Kasumi-1 (cell line): ENCODE measurements around the gene AGR2.
A peak's percentile ranks its signal among the peaks of the same experiment; 100 is the strongest.

Source experiments
- DNase-seq, 2 experiments: peaks; one replicate each; lab custom pipeline; 2025; lab: John Stamatoyannopoulos, UW

Gene AGR2

DNA sequence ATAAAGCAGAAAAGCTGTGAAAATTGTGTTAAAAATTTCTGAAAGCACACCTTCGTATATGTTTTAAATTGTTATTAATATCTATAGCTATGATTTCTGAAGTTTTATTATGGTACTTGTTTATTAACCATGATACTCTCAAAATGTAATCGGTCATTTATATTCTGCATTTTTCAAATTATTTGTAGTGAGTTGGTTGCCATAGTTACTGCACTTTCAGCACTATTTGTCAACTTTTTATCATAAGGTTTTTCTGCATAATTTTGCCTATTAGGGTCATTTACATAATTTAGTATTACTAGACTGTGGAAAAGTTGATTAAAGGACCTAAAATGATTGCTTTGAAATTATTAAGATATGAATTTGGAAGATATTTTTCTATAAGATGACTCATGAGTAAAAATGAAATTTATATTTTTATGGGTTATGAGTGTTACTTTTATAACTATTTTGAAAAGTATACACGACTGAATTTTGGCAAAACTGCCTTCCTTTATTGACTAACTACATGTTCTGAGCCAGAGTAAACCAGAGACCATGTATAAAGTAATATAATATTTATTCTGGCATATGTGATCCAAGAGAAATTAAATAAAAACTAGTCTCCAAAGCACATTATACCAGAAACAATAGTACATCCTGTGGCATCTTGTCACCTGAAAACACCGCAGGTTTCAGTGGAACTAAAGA, 7.9 kb upstream of the AGR2 start:
- no peak for DNase-seq

DNA sequence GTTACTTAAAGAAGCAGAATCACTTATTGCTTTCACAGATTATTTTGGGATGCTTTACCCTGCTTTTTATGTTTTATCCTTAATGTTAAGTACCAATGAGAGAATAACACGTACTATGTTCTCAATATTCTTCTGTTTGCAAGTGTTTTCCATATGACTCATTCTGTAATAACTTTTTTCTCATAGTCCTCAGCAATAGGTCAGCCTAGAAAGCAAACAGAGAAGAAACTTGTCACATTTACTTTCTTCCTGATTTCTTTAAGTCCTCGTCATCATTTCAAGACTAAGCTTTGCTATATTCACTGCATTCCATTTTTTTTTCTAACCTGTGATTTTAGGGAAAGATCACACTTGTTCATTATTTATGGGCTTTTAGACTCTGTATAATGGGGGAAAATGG, 6.8 kb upstream of the AGR2 start:
- no peak for DNase-seq

DNA sequence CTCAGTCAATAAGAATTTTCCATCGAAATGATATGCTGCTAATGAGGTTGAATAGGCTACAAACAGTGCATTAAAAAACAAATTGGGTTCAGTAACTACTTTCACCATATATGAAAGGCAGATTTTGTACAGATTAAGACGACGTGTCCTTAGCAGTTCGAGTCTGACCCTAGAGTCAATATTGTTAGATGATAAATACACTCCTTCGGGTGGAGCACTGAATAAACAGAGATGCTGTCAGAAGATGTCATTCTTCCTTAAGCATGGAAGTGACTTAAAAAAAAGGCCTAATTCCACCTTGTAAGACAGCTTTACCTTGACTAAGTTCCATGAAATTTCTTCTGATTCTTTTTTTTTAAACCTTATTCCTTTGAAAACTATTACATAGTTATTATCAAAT, 5.8 kb upstream of the AGR2 start:
- DNase-seq, result no peak

DNA sequence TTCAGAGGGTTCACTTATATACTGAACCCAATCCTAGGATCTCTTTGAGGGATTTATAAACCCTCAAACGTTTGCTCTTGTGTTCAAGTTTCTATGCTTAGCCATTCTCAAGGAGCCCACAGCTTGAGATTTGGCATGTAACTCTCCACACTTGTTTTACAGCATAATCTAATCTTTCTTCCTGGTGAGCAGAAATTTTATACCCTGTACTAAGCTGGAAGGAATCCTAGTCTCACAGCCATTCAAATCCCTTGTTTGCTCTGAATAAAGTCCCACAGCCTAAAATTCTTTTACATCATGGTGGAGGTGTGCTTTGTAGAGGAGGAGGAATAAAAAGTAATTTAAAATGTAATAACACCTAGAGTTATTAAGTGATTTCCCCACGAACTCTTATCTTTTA, 5.3 kb upstream of the AGR2 start:
- DNase-seq, result no peak

DNA sequence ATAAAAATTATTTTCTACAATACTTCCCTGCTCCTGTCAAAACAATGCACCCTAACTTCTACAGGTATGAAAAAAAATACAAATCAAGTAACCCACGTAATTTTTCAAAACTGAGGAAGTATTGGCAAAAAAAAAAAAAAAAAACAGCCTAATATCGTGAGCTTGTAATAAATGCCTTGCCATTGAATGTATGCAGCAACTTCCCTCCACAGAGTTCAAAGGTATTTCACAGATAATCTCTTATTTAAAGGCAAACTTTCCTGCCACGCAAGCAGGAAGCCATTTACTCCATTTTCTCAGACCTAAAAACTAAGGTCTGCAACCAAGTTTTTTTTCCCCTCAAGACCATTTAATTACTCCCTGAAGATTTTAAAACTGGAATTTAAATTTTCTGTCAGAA, 642 bp upstream of the AGR2 start:
- DNase-seq, result no peak

DNA sequence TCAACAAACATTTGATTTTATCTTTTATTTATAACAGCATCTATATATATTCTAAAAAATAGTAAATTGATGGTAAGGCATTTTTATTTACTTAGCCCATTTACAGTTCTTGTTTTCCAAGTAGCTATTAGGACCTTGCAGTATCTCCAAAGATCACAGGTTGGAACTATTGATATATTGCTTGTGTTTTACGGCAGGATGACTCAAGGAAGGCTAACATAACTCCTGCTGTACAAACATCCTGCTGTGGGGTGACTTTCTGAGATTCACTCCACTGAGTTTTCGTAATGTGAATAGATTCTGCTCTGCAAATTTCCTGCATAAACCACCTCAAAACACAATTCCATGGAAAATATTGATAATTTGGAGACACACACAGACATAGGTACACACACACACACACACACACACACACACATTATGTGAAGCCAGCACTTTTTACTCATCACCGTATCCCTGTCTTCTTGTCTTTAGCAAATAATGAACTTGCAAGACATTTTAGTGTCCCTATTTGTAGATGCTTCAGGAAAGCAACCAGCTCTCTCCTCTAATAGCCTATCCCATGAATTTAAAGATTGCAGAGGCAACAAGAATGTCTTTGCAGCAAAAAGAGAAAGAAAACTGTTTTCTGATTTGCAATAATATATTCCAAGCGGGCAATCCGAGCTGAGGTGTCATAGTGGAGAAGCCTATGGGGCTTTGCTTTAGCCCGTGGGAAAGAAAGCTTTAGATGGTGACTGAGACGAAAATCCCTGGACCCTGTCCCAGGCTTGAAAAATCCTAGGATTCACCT, 722 bp downstream of the AGR2 start:
- no peak for DNase-seq

DNA sequence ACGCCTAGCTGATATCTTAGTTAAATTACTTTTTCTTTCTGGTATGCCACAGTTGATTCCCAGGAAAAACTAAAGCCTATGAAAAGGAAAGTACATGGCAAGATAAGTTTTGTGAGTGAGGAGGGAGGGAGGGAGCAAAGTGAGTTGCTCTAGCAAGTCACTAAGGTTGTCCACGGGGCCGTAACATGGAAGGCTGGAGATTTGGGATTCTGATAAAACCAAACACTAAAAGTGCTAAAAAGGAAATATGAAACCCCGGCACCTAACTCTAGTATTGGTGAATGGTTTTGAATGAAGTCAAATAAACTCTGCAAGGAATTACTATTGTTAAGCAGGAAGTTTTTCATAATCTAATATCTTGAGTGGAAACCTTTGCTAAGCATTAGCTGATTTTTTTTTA, 1.7 kb downstream of the AGR2 start:
- no peak for DNase-seq

DNA sequence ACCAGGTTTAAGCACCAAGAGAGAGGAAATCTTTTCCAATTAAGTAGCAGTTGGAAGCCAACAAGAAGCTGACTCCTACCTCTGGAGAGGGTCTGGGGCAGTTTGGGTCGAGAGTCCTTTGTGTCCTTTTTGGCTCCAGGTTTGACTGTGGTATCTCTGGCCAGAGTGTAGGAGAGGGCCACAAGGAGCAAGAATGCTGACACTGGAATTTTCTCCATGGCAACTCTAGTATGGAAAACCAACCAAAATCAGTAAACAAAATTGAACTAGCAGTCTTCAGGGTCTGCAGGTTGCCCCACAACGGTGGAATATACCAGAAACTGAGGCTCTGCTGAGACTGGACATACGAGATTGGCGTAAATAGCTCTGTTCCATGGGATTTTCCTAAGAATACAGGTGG, 3.2 kb downstream of the AGR2 start:
- DNase-seq, result no peak

DNA sequence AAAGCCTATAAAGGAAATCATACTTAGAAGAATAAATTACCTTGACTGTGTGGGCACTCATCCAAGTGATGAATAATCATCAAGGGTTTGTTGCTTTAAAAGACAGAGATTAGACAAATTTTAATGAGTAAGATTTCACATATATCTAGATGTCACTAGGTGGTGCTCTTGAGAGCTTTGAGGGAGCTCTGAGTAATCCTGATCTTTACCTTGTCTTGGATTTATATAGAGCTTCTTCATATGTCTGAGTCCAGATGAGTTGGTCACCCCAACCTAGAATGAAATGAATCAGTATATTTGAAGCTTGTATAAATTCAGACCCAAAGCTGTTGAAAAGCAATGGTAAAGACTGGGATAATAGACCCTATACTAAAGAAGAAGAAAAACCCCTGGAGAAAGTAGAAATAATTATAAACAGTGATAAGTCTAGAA, 3.7 kb downstream of the AGR2 start:
- DNase-seq, result peak; percentile 29 to 63

DNA sequence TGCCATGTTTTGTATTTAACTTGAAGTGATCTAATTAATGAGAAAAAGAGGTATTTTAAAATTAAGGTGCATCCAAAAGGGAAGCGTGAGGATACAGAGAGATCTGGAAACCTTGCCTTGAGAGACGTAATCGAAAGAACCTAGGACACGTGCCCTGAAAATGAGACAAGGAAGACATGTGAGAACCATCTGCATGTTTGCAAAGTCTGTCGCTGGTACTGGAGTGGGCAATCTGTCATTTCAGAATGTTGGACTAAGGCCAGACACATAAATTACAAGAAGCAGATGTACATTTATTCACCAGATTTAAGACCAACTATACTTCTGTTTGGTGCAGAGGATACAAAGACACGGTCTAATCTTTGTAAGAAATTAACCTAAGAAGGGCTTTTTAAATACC, 9.2 kb downstream of the AGR2 start:
- DNase-seq, result no peak

DNA sequence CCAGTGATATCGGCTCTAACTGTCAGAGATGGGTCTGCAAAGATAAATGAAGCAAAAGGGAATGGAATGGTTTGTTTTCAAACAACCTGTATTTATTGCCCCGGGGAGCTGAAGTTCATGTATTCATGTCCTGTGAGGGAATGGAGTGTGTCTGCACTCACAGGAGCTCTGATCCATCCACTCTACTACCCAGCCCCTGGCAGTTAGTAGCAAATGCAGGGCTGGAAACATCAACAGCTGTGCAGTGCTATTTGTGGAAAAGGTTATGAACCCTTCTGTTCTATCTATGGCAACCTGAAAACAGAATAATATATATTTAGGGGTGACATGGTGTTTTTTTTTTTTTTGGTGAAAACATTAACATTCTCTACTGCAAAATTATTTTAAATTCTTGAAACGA, 9.8 kb downstream of the AGR2 start:
- no peak for DNase-seq

DNA sequence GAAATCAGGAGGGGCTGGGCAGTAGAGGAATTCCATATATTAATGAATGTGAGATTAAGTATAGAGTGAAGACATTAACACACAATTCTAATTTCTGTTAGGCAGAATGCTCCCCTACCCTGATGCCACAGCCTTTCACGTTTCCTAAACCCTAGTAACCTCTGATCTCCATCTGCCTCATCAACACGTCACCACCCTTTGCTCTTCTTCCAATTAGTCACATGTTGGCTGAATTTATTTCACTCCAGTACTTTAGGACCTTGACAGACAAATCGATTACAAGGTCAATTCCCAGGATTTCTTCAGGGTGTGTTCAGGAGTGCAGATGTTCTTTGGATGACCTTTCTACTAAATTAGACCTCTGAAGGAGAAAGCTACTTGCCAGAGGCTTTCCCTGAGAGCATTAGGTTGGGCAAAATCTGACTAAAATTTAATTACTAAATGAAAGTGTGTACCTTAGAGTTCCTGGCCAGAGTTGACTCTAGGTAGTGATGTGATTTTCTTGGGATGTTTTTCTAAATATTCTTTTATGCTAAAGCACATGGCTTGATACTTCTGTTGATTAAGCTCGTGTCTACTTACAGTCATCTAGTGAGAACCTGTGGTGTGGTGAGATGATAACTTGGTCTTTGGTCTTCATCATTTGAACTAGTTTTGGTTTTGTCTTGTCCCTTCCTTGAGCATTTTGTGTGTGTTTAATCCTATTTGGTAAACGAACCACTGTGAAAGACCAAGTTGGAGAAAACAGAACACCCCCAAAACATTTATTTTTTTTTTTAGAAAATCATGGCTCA, 12.7 kb downstream of the AGR2 start:
- no peak for DNase-seq

DNA sequence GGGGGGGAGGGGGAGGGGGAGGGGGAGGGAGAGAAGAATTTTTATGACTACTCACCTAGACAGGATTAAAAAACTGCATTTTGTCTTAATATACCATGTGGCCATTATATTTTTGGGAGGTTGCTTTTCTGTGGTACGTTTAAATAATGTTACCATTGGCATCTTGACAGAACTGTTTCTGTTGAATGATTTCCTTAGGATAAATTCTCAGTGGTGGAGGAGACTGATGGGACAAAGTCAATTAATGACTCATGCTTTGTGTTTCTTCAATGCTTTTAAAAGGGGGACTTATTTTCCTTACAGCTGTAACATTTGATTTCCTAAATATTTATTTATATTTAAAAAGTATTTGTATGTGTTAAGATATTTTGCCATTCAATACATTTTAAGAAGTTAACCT, 13.7 kb downstream of the AGR2 start:
- DNase-seq, result no peak

DNA sequence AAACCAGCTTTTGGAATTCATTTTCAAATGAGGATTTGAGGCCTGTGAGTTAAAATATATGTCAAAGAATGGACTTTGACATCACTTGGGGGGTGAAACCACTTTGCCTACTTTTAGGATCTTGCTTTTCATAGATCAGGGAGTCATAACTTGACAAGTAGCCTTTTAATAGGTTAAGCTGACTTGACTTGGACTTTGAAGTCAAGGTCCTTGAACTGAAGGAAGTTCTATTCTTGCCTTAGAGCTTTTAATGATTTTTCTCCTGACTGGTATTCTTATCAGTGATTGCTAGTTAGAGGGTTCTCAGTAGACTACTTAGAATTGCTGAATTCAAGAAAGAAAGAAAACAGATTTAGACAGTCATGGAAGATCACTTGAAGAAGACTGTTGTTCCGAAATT, 17.7 kb downstream of the AGR2 start:
- no peak for DNase-seq

DNA sequence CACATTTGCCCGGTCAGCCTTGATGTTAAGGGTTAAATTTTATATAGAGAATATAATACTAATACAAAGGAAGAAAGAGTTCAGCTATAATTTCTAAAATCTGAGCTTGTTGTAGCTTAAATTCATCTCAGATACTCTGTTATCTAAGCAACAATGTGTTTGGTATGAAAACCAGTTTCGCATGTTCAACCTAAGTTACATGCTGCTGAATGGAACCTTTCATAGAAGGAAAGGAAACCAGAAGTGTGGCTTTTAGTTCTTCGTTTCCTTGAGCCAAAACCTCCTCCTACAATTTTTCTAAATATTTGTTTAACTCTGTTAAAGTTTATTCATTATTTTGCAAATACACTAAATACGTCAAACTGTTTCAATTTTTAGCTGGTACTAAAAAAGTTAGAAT, 18.5 kb downstream of the AGR2 start:
- DNase-seq, result no peak

DNA sequence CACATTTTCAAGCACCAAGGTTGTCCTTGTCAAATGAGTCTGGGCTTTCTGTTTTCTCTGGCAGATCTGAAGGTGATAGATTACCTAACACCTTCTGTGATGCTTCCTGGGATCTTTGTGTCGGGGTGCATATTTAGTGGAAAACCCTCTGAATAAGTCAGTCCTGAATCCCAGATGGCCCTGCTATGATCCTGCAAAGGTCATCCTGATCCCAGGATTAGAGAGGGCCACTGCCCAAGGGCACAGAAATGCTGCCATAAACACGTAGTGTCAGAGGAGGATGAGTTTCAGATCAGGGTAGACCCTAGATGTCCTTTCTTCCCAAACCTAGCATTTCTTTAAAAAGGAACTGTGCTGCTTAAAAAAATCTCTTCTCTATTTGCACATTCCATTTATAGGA, 19.0 kb downstream of the AGR2 start:
- DNase-seq, result no peak

DNA sequence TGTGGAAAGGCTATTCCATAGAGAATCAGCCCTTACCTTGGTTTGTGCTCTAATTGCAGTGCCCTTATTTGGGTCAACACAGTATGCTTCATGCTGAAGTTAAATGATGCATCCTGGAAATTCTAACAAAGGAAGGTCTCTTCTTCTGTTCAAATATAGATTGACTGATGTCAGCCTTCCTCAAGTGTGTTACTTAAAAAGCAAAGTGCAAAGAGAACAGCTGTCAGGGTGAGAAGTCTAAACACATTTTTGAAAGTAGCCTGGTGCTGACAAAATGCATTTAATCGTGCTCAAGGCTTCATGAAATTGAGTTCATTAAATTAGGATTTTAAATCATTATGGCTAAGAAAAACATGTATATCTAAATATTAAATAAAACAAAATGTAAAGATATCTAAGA, 19.5 kb downstream of the AGR2 start:
- DNase-seq, result no peak

DNA sequence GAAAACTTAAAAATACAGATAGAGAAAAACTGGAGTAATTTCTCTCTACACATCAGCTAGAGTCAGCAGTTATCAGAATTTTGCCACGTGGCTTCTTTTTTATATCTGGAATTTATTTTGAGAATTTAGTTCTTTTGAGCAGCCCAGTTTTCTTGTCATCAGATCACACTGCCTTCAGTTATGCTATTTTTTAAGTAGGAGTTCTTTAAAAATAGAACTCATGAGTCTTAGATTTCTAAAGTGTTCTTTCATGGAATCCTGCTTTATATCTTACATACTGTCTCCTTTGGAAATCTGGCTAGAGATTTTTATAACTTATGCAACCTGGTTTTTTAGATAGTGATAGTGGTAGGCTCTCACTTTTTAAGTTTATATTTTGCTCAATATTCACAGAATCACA, 24.2 kb downstream of the AGR2 start:
- DNase-seq, result no peak

DNA sequence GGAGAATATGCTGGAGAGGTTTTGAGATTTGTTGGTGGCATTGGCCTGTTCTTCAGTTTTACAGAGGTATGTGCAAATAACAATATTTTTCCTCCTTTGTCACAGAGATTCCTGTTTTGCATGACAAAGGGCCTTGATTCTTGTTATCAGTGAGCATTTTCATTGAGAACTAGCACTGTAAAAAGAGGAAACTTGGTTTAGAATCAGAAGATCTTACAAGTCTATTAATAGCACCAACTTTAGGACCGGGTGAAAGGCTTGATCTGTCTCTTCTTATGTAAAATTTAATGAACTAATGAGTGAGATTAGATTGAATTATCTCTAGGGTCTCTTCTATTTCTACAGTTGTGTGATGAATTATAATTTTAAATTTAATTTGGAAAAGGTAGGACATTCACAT, 25.7 kb downstream of the AGR2 start:
- DNase-seq, result peak in 1 of 2 experiments; percentile 1

DNA sequence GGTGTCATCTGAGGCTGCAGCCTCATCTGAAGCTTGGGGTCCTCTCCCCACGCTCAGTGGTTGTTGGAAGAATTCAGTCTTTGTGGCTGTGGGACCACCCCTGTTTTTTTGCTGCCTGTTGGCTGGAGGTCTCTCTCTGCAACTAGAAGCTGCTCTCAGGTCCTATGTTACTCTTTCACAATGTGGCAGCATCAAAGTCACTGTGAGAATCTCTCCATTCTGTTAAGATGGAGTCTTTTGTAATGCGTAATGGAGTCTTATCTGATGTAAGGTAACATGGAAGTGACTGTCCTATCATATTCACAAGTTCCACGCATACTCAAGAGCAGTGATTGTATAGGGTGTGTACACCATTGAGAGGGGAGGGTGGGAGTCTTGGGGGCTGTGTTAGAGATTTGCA, 26.3 kb downstream of the AGR2 start:
- DNase-seq, result no peak

DNA sequence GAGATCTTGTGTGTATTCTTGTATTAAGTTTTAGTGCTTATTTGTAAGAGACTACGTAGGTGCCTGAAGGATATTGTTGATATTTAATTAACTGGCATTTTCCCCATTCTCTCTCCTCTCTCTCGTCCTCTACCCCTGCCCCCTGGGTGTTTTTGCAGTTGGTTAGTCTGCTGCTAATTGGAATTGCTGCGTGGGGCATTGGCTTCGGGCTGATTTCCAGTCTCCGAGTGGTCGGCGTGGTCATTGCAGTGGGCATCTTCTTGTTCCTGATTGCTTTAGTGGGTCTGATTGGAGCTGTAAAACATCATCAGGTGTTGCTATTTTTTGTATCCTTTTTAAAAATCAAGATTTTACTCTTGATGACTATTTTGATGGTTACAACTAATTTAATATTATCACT, 28.7 kb downstream of the AGR2 start:
- DNase-seq, result no peak

DNA sequence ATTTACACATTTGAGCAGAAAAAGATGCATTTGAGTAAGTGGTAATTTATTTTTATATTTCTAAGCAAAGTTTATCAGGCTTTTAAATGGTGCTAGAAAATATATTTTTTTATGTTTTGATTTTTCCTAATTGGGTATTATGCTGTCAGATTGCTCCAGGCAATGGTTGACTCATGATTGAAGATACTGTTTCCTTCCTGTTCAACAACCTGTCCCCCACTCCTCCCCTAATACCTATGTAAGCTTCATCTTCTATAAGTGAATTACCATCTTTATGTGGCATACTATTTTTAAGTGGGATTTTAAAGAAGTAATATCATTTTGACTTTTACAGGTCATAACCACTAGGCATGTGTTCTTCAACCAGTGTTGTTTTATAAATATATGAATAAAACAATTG, 29.8 kb downstream of the AGR2 start:
- no peak for DNase-seq

DNA sequence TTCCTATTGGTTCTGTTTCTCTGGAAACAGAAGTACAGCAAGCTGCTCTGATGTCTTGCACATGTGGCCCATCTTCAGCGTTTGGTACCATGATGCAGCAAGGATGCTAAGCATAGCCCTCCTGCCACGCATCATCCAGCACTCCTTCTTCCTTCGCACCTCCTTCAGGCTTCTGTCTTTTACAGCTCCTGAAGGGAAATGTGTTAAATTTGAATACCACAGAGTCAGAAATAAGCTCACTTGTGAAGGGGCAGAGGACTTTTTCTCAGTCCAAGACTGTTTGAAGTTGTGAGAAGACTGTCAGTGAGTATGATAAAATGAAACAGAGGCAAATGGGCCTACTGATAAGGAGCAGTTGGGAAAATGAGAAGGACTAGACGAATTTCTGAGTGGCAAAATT, 30.5 kb downstream of the AGR2 start:
- DNase-seq, result no peak
